Brain microvascular endothelial cell (primary cell): Measurements from ENCODE around the gene FYN.
A peak's percentile ranks its signal among the peaks of the same experiment; 100 is the strongest.

ENCODE experiments used
- DNase-seq: peaks from one replicate; pipeline ENCODE4 v3.0.0-alpha.2; 2020
- H3K27ac ChIP-seq: fragments of 250-450 bp; sonication (Bioruptor Pico); 2 replicates; pipeline ENCODE4 v1.5.1; 2020; ENCODE audit warnings: mild to moderate bottlenecking, moderate library complexity
- H3K27me3 ChIP-seq: fragments of 250-450 bp; sonication (Bioruptor Pico); replicated peaks from 2 replicates; pipeline ENCODE4 v1.5.1; 2020; ENCODE audit warnings: mild to moderate bottlenecking
- H3K36me3 ChIP-seq: fragments of 250-450 bp; sonication (Bioruptor Pico); replicated peaks from 2 replicates; pipeline ENCODE4 v1.5.1; 2020; ENCODE audit warnings: mild to moderate bottlenecking
- H3K4me3 ChIP-seq: 2 replicates; pipeline ENCODE4 v1.5.1; 2011; ENCODE audit warnings: low read depth, mild to moderate bottlenecking, control low read depth, low read length, moderate library complexity
- in situ Hi-C: cut with HindIII; loops from 2 replicates; pipeline ENCODE4 v1.10.0; 2017; ENCODE audit warnings: low sequenced_read_pairs, low pct_ligation_motif_present
- TF ChIP-seq, protein P1 (sequence below): IDR thresholded peaks from 2 replicates; pipeline ENCODE4 v1.5.1; 2011; ENCODE audit warnings: low read depth, mild to moderate bottlenecking, moderate library complexity, low read length, control low read depth, inconsistent platforms; ENCODE audit errors: missing control alignments

FYN gene

DNA sequence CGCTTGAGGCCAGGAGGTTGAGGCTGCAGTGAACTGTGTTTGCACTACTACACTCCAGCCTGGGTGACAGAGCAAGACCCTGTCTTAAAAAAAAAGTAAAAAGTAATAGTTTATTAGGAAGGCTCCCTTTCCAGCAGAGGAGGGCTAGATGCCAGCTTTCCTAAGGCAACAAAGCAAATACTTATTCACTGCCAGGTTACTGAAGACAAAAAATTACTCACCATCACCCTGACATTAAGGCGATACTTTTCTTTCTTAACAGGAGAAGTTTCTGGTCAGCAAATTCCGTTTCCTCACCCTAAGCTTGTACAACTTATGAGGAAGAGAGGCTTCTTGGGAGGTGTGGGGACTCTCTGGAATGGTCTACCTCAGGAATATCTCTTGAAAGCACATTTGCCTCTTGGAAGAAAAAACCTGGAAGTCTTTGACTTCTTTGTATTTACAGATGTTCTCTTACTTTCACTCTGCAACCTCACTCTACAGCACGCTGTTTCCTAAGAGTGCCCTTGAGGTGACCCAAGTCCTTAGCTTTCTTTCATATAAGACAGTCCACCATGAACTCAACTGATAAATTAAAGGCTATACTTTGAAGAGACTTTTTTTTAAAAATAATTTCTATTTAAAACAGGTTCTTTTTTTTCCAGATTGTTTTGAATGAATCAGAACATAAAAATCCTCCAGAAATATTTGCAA, 214.6 kb downstream of the FYN start:
- DNase-seq: no peak
- H3K36me3 ChIP-seq: no peaks in the 10 kb centered on the region
- TF ChIP-seq, protein P1, sequence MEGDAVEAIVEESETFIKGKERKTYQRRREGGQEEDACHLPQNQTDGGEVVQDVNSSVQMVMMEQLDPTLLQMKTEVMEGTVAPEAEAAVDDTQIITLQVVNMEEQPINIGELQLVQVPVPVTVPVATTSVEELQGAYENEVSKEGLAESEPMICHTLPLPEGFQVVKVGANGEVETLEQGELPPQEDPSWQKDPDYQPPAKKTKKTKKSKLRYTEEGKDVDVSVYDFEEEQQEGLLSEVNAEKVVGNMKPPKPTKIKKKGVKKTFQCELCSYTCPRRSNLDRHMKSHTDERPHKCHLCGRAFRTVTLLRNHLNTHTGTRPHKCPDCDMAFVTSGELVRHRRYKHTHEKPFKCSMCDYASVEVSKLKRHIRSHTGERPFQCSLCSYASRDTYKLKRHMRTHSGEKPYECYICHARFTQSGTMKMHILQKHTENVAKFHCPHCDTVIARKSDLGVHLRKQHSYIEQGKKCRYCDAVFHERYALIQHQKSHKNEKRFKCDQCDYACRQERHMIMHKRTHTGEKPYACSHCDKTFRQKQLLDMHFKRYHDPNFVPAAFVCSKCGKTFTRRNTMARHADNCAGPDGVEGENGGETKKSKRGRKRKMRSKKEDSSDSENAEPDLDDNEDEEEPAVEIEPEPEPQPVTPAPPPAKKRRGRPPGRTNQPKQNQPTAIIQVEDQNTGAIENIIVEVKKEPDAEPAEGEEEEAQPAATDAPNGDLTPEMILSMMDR: no peak
- no peaks in the 10 kb centered on the region for H3K27me3 ChIP-seq
- H3K4me3 ChIP-seq: no peak overlapping the region
- no peak overlapping the region for H3K27ac ChIP-seq
- in situ Hi-C loops: no loop called here

DNA sequence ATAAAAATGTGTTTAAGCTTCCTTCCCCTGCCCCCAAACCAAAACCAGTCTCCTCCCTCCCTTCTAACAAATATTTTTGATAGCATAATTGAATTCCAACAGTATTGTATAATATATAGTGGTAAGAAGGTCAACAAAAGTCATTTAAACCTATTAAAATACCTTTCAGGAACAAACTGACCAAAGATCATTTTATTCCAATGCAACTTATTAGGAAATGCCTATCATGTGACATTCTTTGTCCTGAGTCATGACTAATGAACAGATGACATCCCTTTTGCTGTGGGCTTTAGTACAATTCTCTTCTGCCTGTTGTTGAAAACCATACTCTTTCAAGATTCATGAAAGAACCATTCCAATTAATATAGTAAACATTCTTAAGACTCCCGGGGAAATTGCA, 216.1 kb downstream of the FYN start:
- Histone ChIP-seq H3K36me3 (no peaks in the 10 kb centered on the region), H3K27ac (no peak overlapping the region), H3K4me3 (no peak overlapping the region), H3K27me3 (no peaks in the 10 kb centered on the region)
- TF ChIP-seq, protein P1: no peak
- in situ Hi-C loops: no loop called here
- peak; percentile 27 for DNase-seq

DNA sequence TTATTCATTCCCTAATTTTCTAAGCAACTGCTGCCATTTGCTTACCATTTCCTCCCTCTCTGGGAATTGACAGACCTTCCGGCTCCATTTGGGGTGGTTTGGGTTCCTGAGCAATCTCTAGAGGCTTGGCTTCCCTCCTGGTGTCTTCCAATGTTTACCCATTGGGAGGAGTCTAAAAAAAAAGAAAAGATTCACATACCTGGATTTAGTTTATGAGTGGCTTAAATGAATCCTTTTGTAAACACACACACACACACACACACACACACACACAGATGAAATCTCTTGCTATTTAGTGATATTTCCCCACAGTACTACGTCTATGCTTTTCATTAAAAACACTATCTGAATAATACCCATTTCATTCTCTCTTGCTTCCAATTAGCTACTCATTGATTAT, 219.3 kb downstream of the FYN start:
- no peak overlapping the region for H3K4me3 ChIP-seq
- no peaks in the 10 kb centered on the region for H3K36me3 ChIP-seq
- no peak for DNase-seq
- H3K27ac ChIP-seq: no peak overlapping the region
- in situ Hi-C loops: no loop called here
- no peaks in the 10 kb centered on the region for H3K27me3 ChIP-seq
- TF ChIP-seq, protein P1: no peak

DNA sequence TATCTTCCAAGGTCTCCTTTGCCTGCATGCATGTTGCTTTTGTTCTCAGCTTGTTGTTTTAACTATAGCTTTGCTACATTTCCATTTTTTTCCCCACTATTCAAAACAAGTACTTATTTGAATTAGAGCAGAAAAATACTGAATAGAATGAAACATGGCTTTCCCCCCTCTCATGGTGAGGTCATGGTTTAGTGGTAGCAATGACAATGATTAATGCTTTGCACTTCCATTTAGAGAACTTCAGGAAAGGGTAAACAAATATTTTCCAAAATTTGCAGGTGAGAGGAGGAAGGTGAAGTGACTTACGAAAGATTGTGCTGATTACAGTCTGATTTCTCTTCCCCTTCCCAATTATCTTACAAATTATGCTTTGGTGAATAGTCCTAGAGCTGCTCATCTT, 219.8 kb downstream of the FYN start:
- TF ChIP-seq, protein P1: no peak
- DNase-seq: no peak
- H3K27me3 ChIP-seq: no peaks in the 10 kb centered on the region
- no peak overlapping the region for H3K27ac ChIP-seq
- in situ Hi-C loops: no loop called here
- H3K4me3 ChIP-seq: no peak overlapping the region
- H3K36me3 ChIP-seq: no peaks in the 10 kb centered on the region

DNA sequence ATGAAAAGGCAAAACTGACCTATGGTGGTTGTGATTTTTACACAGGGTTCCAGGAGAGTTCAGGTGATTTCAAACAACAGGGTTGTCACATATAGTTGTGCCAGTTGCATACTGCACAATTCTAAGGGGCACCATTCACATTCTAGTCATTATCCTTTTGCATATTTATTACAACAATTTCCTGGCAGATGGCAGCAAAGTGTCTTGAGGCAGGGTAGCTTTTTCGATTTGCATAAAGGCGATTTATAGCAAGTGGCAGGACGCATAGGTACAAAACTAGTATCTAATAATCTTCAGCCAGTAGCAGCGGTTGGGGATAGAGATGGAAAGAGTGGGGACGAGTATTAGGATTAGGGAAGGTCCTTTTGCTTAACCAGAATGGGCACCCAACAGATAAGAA, 221.1 kb downstream of the FYN start:
- TF ChIP-seq, protein P1: no peak
- in situ Hi-C loops: no loop called here
- Histone ChIP-seq H3K4me3 (no peak overlapping the region), H3K27me3 (no peaks in the 10 kb centered on the region), H3K36me3 (no peaks in the 10 kb centered on the region), H3K27ac (no peak overlapping the region)
- DNase-seq: no peak

DNA sequence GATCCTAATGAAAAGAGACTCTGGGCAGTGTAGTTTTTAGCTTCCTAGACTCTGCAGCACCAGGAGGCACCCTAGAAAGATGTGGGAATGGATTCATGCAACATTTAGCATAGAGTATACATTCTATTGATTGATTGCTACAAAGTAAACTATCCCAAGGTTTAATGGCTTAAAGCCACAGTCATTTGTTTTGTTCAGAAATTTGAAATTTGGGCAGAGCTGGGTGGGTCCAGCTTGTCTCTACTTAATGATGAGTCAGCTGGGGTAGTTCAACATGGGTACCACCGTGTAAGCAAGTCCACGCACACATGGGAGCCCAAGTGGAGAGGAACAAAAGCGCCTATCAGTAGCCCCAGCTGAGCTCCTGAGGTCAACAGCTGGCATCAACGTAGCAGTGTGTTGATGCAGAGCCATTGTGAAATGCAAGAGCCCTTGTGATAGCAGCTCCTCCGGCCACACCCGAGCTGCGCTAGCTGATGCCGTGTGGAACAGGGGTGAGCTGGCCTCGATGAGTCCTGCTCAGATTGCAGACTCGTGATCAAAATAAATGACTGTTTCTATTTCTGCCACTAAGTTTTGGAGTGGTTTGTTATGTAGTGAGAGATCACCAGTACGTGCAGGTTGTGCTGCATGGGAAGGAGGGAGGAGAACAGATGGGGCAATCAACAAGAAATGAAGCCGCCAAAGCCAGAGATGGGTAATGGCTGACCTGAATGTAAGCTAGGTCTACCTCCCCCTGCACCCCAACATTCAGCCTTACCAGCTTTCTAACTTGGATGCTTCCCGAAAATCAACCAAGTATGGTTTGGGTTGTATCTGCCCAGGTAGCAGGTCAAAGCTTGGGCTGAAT, 221.8 kb downstream of the FYN start:
- TF ChIP-seq, protein P1: no peak
- Histone ChIP-seq H3K27ac (no peak overlapping the region), H3K36me3 (no peaks in the 10 kb centered on the region), H3K4me3 (no peak overlapping the region), H3K27me3 (no peaks in the 10 kb centered on the region)
- no peak for DNase-seq
- in situ Hi-C loops: no loop called here
